ENCODE data around the gene AREL1.

AREL1 gene

GRCh38 chr14:74655599-74656395 lies 57.1 kb downstream of the AREL1 start:
- DNase-seq, result no peak

- DNase-seq, result no peak
These were observed 57.9 kb downstream of the AREL1 start for GRCh38 chr14:74654931-74655330.

GRCh38 chr14:74653386-74654138 lies 59.3 kb downstream of the AREL1 start:
- no peak for DNase-seq

- no peak for DNase-seq
These were observed 60.3 kb downstream of the AREL1 start for GRCh38 chr14:74652541-74652940.

GRCh38 chr14:74650927-74651686 lies 61.8 kb downstream of the AREL1 start:
- DNase-seq, result no peak

GRCh38 chr14:74649673-74650072 lies 63.2 kb downstream of the AREL1 start:
- no peak for DNase-seq

GRCh38 chr14:74649167-74649566 lies 63.7 kb downstream of the AREL1 start:
- no peak for DNase-seq

- no peak for DNase-seq
These were observed 64.3 kb downstream of the AREL1 start for GRCh38 chr14:74648601-74649000.

GRCh38 chr14:74647678-74648461 lies 65.0 kb downstream of the AREL1 start:
- DNase-seq, result peak; percentile 40

GRCh38 chr14:74647061-74647677 lies 65.7 kb downstream of the AREL1 start:
- DNase-seq, result no peak

GRCh38 chr14:74645756-74646470 lies 67.0 kb downstream of the AREL1 start:
- DNase-seq, result no peak

- DNase-seq, result no peak
These were observed 67.6 kb downstream of the AREL1 start for GRCh38 chr14:74645244-74645643.

GRCh38 chr14:74641601-74642391 lies 71.1 kb downstream of the AREL1 start:
- DNase-seq, result no peak

- DNase-seq, result no peak
These were observed 73.9 kb downstream of the AREL1 start for GRCh38 chr14:74638966-74639365.

GRCh38 chr14:74638066-74638465 lies 74.8 kb downstream of the AREL1 start:
- peak; percentile 65 for DNase-seq

GRCh38 chr14:74637178-74637550 lies 75.7 kb downstream of the AREL1 start:
- DNase-seq, result peak; percentile 34

GRCh38 chr14:74636424-74637177 lies 76.3 kb downstream of the AREL1 start:
- DNase-seq, result no peak

- no peak for DNase-seq
These were observed 77.0 kb downstream of the AREL1 start for GRCh38 chr14:74635847-74636246.

GRCh38 chr14:74634964-74635363 lies 77.9 kb downstream of the AREL1 start:
- DNase-seq, result no peak

GRCh38 chr14:74634481-74634880 lies 78.4 kb downstream of the AREL1 start:
- DNase-seq, result no peak
